OCI-LY3 (cell line): ENCODE measurements around the gene ARFGAP3.

Source experiments
- H2AFZ ChIP-seq: fragments of 200-600, 300-600 bp; shearing (Covaris generic); 2 replicates; pipeline ENCODE4 v1.6.0; 2014; ENCODE audit warnings: antibody characterized with exemption, low read depth, low read length
- H3K27ac ChIP-seq: fragments of 200-600, 300-600 bp; sonication (generic); 2 replicates; pipeline ENCODE4 v1.5.1; 2014; ENCODE audit warnings: mild to moderate bottlenecking, low read length, moderate library complexity, mixed read lengths
- H3K27me3 ChIP-seq: fragments of 200-600, 300-600 bp; sonication (generic); 2 replicates; pipeline ENCODE4 v1.6.1; 2014; ENCODE audit warnings: low read depth, low read length, mixed read lengths
- H3K36me3 ChIP-seq: fragments of 200-600, 300-600 bp; sonication (generic); replicated peaks from 2 replicates; pipeline ENCODE3; 2014; ENCODE audit warnings: low read depth, low read length, mixed read lengths
- H3K4me1 ChIP-seq: fragments of 300-600, 200-600 bp; sonication (generic); 2 replicates; pipeline ENCODE4 v1.6.1; 2014; ENCODE audit warnings: low read length, mixed read lengths
- H3K4me2 ChIP-seq: fragments of 200-600, 300-600 bp; sonication (generic); 2 replicates; pipeline ENCODE4 v1.6.1; 2014; ENCODE audit warnings: low read length, mixed read lengths
- H3K4me3 ChIP-seq: fragments of 300-600, 200-600 bp; sonication (generic); 2 replicates; pipeline ENCODE4 v1.5.1; 2014; ENCODE audit warnings: antibody characterized with exemption, mild to moderate bottlenecking, low read length, moderate library complexity
- H3K79me2 ChIP-seq: fragments of 300-600, 200-600 bp; shearing (Covaris generic); 2 replicates; pipeline ENCODE4 v1.6.1; 2014; ENCODE audit warnings: mild to moderate bottlenecking, low read length, mixed read lengths
- H3K9ac ChIP-seq: fragments of 300-600, 200-600 bp; shearing (Covaris generic); 2 replicates; pipeline ENCODE4 v1.6.0; 2014; ENCODE audit warnings: mild to moderate bottlenecking, low read length, moderate library complexity
- H3K9me3 ChIP-seq: fragments of 200-600, 300-600 bp; shearing (Covaris generic); 2 replicates; pipeline ENCODE4 v1.6.1; 2014; ENCODE audit warnings: low read length, mixed read lengths; ENCODE audit not compliant: insufficient read depth
- H4K20me1 ChIP-seq: fragments of 200-600, 300-600 bp; sonication (generic); 2 replicates; pipeline ENCODE4 v1.6.1; 2016; ENCODE audit warnings: low read length, mixed read lengths; ENCODE audit not compliant: insufficient read depth
- EZH2phosphoT487 ChIP-seq: fragments of 200-600 bp; shearing (Covaris generic); IDR thresholded peaks from 2 replicates; pipeline ENCODE4 v1.6.1; 2018; ENCODE audit warnings: antibody characterized with exemption, mixed run types, low read depth
- TF ChIP-seq, protein P1 (sequence below): fragments of 200-600, 300-600 bp; sonication (generic); IDR thresholded peaks from 2 replicates; pipeline ENCODE4 v1.5.1; 2014; ENCODE audit warnings: antibody characterized with exemption, low read length, low read depth

ARFGAP3 gene

GRCh38 chr22:42847110-42847509 is 10.0 kb downstream of the ARFGAP3 start:
- no peak overlapping the region for H3K4me3 ChIP-seq
- H3K27me3 ChIP-seq, result no peaks in the 10 kb centered on the region
- no peak for TF ChIP-seq EZH2phosphoT487
- TF ChIP-seq, protein P1, sequence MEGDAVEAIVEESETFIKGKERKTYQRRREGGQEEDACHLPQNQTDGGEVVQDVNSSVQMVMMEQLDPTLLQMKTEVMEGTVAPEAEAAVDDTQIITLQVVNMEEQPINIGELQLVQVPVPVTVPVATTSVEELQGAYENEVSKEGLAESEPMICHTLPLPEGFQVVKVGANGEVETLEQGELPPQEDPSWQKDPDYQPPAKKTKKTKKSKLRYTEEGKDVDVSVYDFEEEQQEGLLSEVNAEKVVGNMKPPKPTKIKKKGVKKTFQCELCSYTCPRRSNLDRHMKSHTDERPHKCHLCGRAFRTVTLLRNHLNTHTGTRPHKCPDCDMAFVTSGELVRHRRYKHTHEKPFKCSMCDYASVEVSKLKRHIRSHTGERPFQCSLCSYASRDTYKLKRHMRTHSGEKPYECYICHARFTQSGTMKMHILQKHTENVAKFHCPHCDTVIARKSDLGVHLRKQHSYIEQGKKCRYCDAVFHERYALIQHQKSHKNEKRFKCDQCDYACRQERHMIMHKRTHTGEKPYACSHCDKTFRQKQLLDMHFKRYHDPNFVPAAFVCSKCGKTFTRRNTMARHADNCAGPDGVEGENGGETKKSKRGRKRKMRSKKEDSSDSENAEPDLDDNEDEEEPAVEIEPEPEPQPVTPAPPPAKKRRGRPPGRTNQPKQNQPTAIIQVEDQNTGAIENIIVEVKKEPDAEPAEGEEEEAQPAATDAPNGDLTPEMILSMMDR, result no peak
- H3K79me2 ChIP-seq, result peaks cover 26% of the 10 kb centered on the region
- H2AFZ ChIP-seq, result no peak overlapping the region
- no peak overlapping the region for H3K9ac ChIP-seq
- peaks cover 12% of the 10 kb centered on the region; the same call in 1 of the 2 replicates for H4K20me1 ChIP-seq
- H3K9me3 ChIP-seq, result no peaks in the 10 kb centered on the region
- H3K4me2 ChIP-seq, result no peak overlapping the region
- H3K36me3 ChIP-seq, result peaks cover 15% of the 10 kb centered on the region
- no peaks in the 10 kb centered on the region for H3K4me1 ChIP-seq
- no peak overlapping the region for H3K27ac ChIP-seq

DNA sequence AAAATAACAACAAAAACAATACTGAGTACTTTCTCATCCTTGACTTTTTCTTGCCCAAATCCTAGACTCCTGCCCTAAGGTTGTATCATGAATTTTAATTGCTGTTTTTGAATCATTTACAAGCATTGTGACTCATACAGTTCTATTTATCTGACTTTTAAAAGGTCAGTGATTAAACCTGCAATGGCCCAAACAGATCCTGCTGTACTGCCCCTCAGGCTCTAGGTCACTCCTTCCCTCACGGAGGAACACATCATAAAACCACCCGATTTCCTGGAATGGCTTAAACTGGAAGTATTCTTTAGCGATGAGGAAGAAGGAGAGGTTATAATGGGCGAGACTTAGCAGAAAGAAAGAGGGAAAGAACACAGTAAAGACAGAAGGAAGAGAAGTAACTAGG is 12.3 kb downstream of the ARFGAP3 start:
- TF ChIP-seq, protein P1, result no peak
- TF ChIP-seq EZH2phosphoT487, result no peak

DNA sequence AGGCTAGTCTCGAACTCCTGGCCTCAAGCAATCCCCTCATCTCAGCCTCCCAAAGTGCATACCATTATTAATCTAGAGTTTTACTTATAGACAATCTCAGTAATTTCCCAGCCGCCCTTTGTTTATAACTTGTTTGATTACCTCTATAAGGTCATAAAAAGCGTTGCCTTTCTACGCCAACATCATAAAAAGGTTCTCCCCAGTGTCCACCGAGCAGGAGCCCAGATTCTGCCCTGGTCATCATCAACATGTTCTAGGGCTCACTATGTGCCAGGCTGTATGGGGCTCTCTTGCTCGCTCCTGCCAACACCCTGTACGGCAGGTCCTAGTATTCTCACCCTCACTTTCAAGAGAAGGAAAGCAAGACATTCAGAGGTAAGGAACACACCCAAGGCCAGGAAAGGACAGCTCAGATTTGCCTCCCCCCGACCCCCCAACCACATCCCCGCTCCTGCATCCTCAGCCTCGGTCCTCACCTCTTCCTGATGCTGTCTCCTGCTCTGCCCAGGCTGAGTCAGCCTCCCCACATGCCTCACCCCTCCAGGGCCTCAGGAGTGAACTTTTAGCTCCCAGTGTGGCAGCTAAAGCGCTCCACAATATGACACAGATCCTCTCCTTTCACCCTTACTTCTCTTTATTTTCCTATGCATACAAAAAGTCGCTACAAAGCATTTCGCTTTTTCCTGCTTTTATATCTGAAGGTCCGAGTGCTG is 14.3 kb downstream of the ARFGAP3 start:
- Histone ChIP-seq H3K27ac (no peak overlapping the region), H3K27me3 (no peaks in the 10 kb centered on the region), H3K4me3 (no peak overlapping the region), H3K4me2 (no peak overlapping the region), H3K9me3 (no peaks in the 10 kb centered on the region), H3K79me2 (no peaks in the 10 kb centered on the region), H3K9ac (no peak overlapping the region), H3K36me3 (peaks cover 29% of the 10 kb centered on the region), H3K4me1 (no peaks in the 10 kb centered on the region), H2AFZ (no peak overlapping the region), H4K20me1 (0 out of 2 replicates have a peak, but pooled peaks cover 3% of the 10 kb centered on the region)
- no peak for TF ChIP-seq EZH2phosphoT487
- TF ChIP-seq, protein P1, result no peak

More for the DNA sequence above, 12.3 kb downstream of the ARFGAP3 start:
- Histone ChIP-seq H2AFZ (no peak overlapping the region), H3K27ac (no peak overlapping the region), H3K27me3 (no peaks in the 10 kb centered on the region), H3K9me3 (no peaks in the 10 kb centered on the region), H3K9ac (no peak overlapping the region), H3K36me3 (peaks cover 29% of the 10 kb centered on the region), H3K79me2 (peaks cover 12% of the 10 kb centered on the region), H4K20me1 (peaks cover 9% of the 10 kb centered on the region; the same call in 1 of the 2 replicates), H3K4me1 (no peaks in the 10 kb centered on the region), H3K4me3 (no peak overlapping the region), H3K4me2 (no peak overlapping the region)

GRCh38 chr22:42841444-42841843 is 15.6 kb downstream of the ARFGAP3 start:
- H3K4me2 ChIP-seq, result no peak overlapping the region
- no peak overlapping the region for H3K9ac ChIP-seq
- H3K27me3 ChIP-seq, result no peaks in the 10 kb centered on the region
- peaks cover 30% of the 10 kb centered on the region for H3K36me3 ChIP-seq
- H2AFZ ChIP-seq, result no peak overlapping the region
- H4K20me1 ChIP-seq, result 0 out of 2 replicates have a peak, but pooled peaks cover 3% of the 10 kb centered on the region
- H3K27ac ChIP-seq, result no peak overlapping the region
- TF ChIP-seq, protein P1, result no peak
- no peak for TF ChIP-seq EZH2phosphoT487
- no peak overlapping the region for H3K4me3 ChIP-seq
- no peaks in the 10 kb centered on the region for H3K4me1 ChIP-seq
- H3K9me3 ChIP-seq, result no peaks in the 10 kb centered on the region
- H3K79me2 ChIP-seq, result no peaks in the 10 kb centered on the region
